Activated CD4-positive, CD25-positive, alpha-beta regulatory T cell treated with anti-CD3 and anti-CD28 coated beads, Interleukin-2, amount 50 U/mL, for 72 hours (primary cell): ENCODE results near the gene SMR3B.

Source experiments
- DNase-seq: peaks from one replicate; pipeline ENCODE4 v3.0.0; 2021

Gene SMR3B

GRCh38 chr4:70382691-70383181 is at the start of gene SMR3B:
SMR3B (plus strand) TSS chr4:70383131; CDS start chr4:70384511, 1,380 bp downstream.
- DNase-seq = no peak

GRCh38 chr4:70334681-70335080 is 48.2 kb upstream of the SMR3B start, which contains the start of gene CABS1:
CABS1 (plus strand) TSS chr4:70334981; CDS start chr4:70335040, 59 bp downstream.
- DNase-seq = no peak

- DNase-seq = no peak
Observed at GRCh38 chr4:70336043-70336442, 46.9 kb upstream of the SMR3B start.

- no peak for DNase-seq
Observed at GRCh38 chr4:70337886-70338420, 45.0 kb upstream of the SMR3B start.

- no peak for DNase-seq
Observed at GRCh38 chr4:70356185-70356584, 26.7 kb upstream of the SMR3B start.

GRCh38 chr4:70359115-70359661 is 23.7 kb upstream of the SMR3B start:
- no peak for DNase-seq

GRCh38 chr4:70360460-70360859 is 22.5 kb upstream of the SMR3B start, which contains the start of gene SMR3A:
SMR3A (plus strand) TSS chr4:70360760; CDS start chr4:70362116, 1,356 bp downstream.
- no peak for DNase-seq

GRCh38 chr4:70364002-70364401 is 18.9 kb upstream of the SMR3B start:
- DNase-seq = no peak

- no peak for DNase-seq
Observed at GRCh38 chr4:70365479-70365878, 17.5 kb upstream of the SMR3B start.

GRCh38 chr4:70367813-70368212 is 15.1 kb upstream of the SMR3B start:
- DNase-seq = no peak

- DNase-seq = no peak
Observed at GRCh38 chr4:70371987-70372386, 10.9 kb upstream of the SMR3B start.

GRCh38 chr4:70372760-70373159 is 10.2 kb upstream of the SMR3B start:
- no peak for DNase-seq

GRCh38 chr4:70380578-70380977 is 2.4 kb upstream of the SMR3B start:
- no peak for DNase-seq

GRCh38 chr4:70392057-70392776 is 9.3 kb downstream of the SMR3B start:
- DNase-seq = no peak

GRCh38 chr4:70397580-70397979 is 14.6 kb downstream of the SMR3B start, which contains the start of gene OPRPN:
OPRPN (plus strand) TSS chr4:70397940; CDS start chr4:70399286, 1,346 bp downstream.
- no peak for DNase-seq

- DNase-seq = no peak
Observed at GRCh38 chr4:70399319-70399718, 16.4 kb downstream of the SMR3B start.

GRCh38 chr4:70402762-70403161 is 19.8 kb downstream of the SMR3B start:
- no peak for DNase-seq

GRCh38 chr4:70405765-70406164 is 22.8 kb downstream of the SMR3B start:
- no peak for DNase-seq

- DNase-seq = no peak
Observed at GRCh38 chr4:70425306-70425705, 42.4 kb downstream of the SMR3B start.

- no peak for DNase-seq
Observed at GRCh38 chr4:70426789-70427188, 43.9 kb downstream of the SMR3B start.

- DNase-seq = no peak
Observed at GRCh38 chr4:70437197-70437596, 54.3 kb downstream of the SMR3B start.
